HepG2 (cell line): Measurements from ENCODE around the gene CARS2. TPM values are rescaled to one million over a fixed set of nuclear protein-coding genes. Genes with fewer than 3 reads are reported as not detected.

Experiments
- ATAC-seq: fragments of 200-7000 bp; cut with Tn5 transposase; 3 replicates; pipeline ENCODE4 v1.9.1; 2020; ENCODE audit warnings: mild to moderate bottlenecking, moderate library complexity
- BruUV-seq: library from RNA; stranded (reverse); fragments of 400-500 nt; replicated peaks from 2 replicates; lab custom pipeline; 2021; lab: Mats Ljungman, UMichigan
- CTCF ChIA-PET: fragments of 300-600 bp; formaldehyde crosslinking; extraction: SDS; loops from one replicate; lab custom pipeline; 2021; ENCODE audit warnings: low total read pairs, inconsistent platforms, low intra/inter-chr PET ratio; lab: Yijun Ruan, JAX
- POLR2A ChIA-PET: fragments of 350-600 bp; sonication (Branson Sonifier 250); formaldehyde crosslinking; loops from one replicate; lab custom pipeline; 2020; ENCODE audit warnings: antibody characterized with exemption, inconsistent platforms; lab: Yijun Ruan, JAX
- DNase-seq: peaks from one replicate; pipeline ENCODE4 v3.0.0-alpha.2; 2015; ENCODE audit warnings: low spot score
- FAIRE-seq: peaks from 3 replicates; lab custom pipeline; 2011; peaks lifted over from hg19 to GRCh38; lab: Jason Lieb, UNC
- H2AFZ ChIP-seq: one replicate; pipeline ENCODE4 v1.6.1; 2011; ENCODE audit warnings: low read length, inconsistent platforms
- H3K27ac ChIP-seq: fragments of 300-600 bp; 3 replicates; pipeline ENCODE4 v1.8.0; 2011; ENCODE audit warnings: mixed run types, mild to moderate bottlenecking, mixed read lengths, low read length, inconsistent platforms; ENCODE audit not compliant: insufficient read depth; ENCODE audit errors: extremely low read length
- H3K27me3 ChIP-seq, 2 experiments: fragments of 200-600 bp in 1 of 2; 2 replicates in 1 of 2; 3 replicates in 1 of 2; pipeline versions ENCODE4 v1.6.0 to v1.8.0; 2011; ENCODE audit warnings: low read length in 2 of 2, mild to moderate bottlenecking in 2 of 2, moderate library complexity in 2 of 2, inconsistent platforms in 1 of 2; ENCODE audit not compliant: insufficient read depth in 2 of 2, control insufficient read depth in 1 of 2
- H3K36me3 ChIP-seq, 2 experiments: fragments of 200-600 bp in 1 of 2; replicated peaks in 1 of 2; 2 replicates in 1 of 2; 3 replicates in 1 of 2; pipeline versions ENCODE4 v1.5.1 to v1.8.0; 2011; ENCODE audit warnings: low read length in 2 of 2, inconsistent platforms in 1 of 2; ENCODE audit not compliant: insufficient read depth in 2 of 2, control insufficient read depth in 1 of 2
- H3K4me1 ChIP-seq: 2 replicates; pipeline ENCODE4 v1.5.1; 2012; ENCODE audit warnings: low read length, inconsistent platforms; ENCODE audit not compliant: insufficient read depth
- H3K4me2 ChIP-seq: 2 replicates; pipeline ENCODE4 v1.6.0; 2011; ENCODE audit warnings: low read depth, low read length, inconsistent platforms
- H3K4me3 ChIP-seq, 3 experiments: fragments of 200-600 bp in 1 of 3; sonication (generic), shearing (Covaris generic) in 1 of 3; replicated peaks in 1 of 3; 2 replicates each; pipeline ENCODE4 v1.5.1; 2011 to 2016; ENCODE audit warnings: low read length in 3 of 3, inconsistent platforms in 2 of 3, low read depth in 2 of 3, mild to moderate bottlenecking in 2 of 3, control low read depth in 1 of 3, mixed read lengths in 1 of 3; ENCODE audit not compliant: insufficient read depth in 1 of 3
- H3K79me2 ChIP-seq: one replicate; pipeline ENCODE4 v1.6.1; 2011; ENCODE audit warnings: low read length, inconsistent platforms; ENCODE audit not compliant: insufficient read depth
- H3K9ac ChIP-seq: 2 replicates; pipeline ENCODE4 v1.6.0; 2011; ENCODE audit warnings: mild to moderate bottlenecking, low read depth, low read length, inconsistent platforms; ENCODE audit not compliant: insufficient read depth
- H3K9me3 ChIP-seq: 2 replicates; pipeline ENCODE4 v1.5.1; 2012; ENCODE audit warnings: mild to moderate bottlenecking, low read length
- H4K20me1 ChIP-seq: 2 replicates; pipeline ENCODE4 v1.6.0; 2011; ENCODE audit warnings: inconsistent platforms, mild to moderate bottlenecking, low read length, moderate library complexity; ENCODE audit not compliant: insufficient read depth
- FOSL2 ChIP-seq: sonication (generic); formaldehyde crosslinking; IDR thresholded peaks from 2 replicates; pipeline ENCODE4 v1.4.0; 2020; ENCODE audit warnings: missing genetic modification reagents
- KLF6 ChIP-seq: IDR thresholded peaks from 2 replicates; pipeline ENCODE4 v1.8.0; 2016; ENCODE audit warnings: missing biosample characterization, missing genetic modification reagents
- NR2C2 ChIP-seq: sonication (generic); formaldehyde crosslinking; IDR thresholded peaks from 2 replicates; pipeline ENCODE4 v1.4.0; 2020; ENCODE audit warnings: missing genetic modification reagents, mild to moderate bottlenecking, moderate library complexity, borderline replicate concordance
- NR3C1 ChIP-seq: sonication (generic); formaldehyde crosslinking; IDR thresholded peaks from 2 replicates; pipeline ENCODE4 v1.4.0; 2020; ENCODE audit warnings: missing genetic modification reagents
- RELA ChIP-seq: sonication (generic); formaldehyde crosslinking; IDR thresholded peaks from 2 replicates; pipeline ENCODE4 v1.4.0; 2020; ENCODE audit warnings: missing genetic modification reagents
- SIX1 ChIP-seq: sonication (generic); formaldehyde crosslinking; IDR thresholded peaks from 2 replicates; pipeline ENCODE4 v1.4.0; 2020; ENCODE audit warnings: missing genetic modification reagents, borderline replicate concordance
- ZNF180 ChIP-seq: sonication (generic); formaldehyde crosslinking; IDR thresholded peaks from 2 replicates; pipeline ENCODE4 v1.4.0; 2020; ENCODE audit warnings: low read depth, missing genetic modification reagents, borderline replicate concordance
- ZNF251 ChIP-seq: sonication (generic); formaldehyde crosslinking; IDR thresholded peaks from 2 replicates; pipeline ENCODE4 v1.9.0; 2021; ENCODE audit warnings: mild to moderate bottlenecking, missing genetic modification reagents
- ZNF256 ChIP-seq: sonication (generic); formaldehyde crosslinking; conservative IDR thresholded peaks from 2 replicates; pipeline ENCODE4 v1.4.0; 2020; ENCODE audit warnings: missing genetic modification reagents
- ZNF333 ChIP-seq: sonication (generic); formaldehyde crosslinking; IDR thresholded peaks from 2 replicates; pipeline ENCODE4 v1.4.0; 2020; ENCODE audit warnings: mild to moderate bottlenecking, missing genetic modification reagents, borderline replicate concordance
- ZNF460 ChIP-seq: sonication (generic); formaldehyde crosslinking; IDR thresholded peaks from 2 replicates; pipeline ENCODE4 v1.5.1; 2020; ENCODE audit warnings: missing genetic modification reagents, mild to moderate bottlenecking, borderline replicate concordance
- ZNF572 ChIP-seq: sonication (generic); formaldehyde crosslinking; IDR thresholded peaks from 2 replicates; pipeline ENCODE4 v1.5.1; 2020; ENCODE audit warnings: mild to moderate bottlenecking, missing genetic modification reagents
- ZNF816 ChIP-seq: sonication (generic); formaldehyde crosslinking; IDR thresholded peaks from 2 replicates; pipeline ENCODE4 v1.8.0; 2022; ENCODE audit warnings: missing genetic modification reagents, mild to moderate bottlenecking, borderline replicate concordance
- WGBS: methylation state at CpG from one replicate; pipeline ENCODE4 v1.1.6; 2017; ENCODE audit warnings: low lambda C conversion rate; 5-methylcytosine and 5-hydroxymethylcytosine counted together
- in situ Hi-C: cut with HindIII; loops from 2 replicates; pipeline ENCODE4 v1.10.0; 2017; ENCODE audit warnings: low pct_unique_long_range_greater_than_20kb; ENCODE audit not compliant: extremely low pct_ligation_motif_present
- intact Hi-C: fragments of 100-400 bp; cut with micrococcal nuclease; formaldehyde crosslinking; loops from one replicate; pipeline ENCODE4 v1.10.0; 2022; ENCODE audit not compliant: unreplicated experiment
- polyA plus RNA-seq, 8 experiments: library from polyadenylated mRNA; depleted of rRNA in 3 of 8; stranded (reverse) in 7 of 8; unstranded in 1 of 8; fragments of >200 nt; fragmentation: Illumina TruSeq in 4 of 8; extraction: Trizol in 4 of 8; gene quantifications; 2 replicates each; pipeline versions ENCODE4 v1.2.1 to v1.2.3, GENCODE V29; 2011 to 2016; ENCODE audit warnings: low read depth in 4 of 8, missing spikeins in 1 of 8, mixed read lengths in 1 of 8; ENCODE audit not compliant: insufficient read depth in 1 of 8
- total RNA-seq, 5 experiments: library from RNA; depleted of rRNA; stranded (reverse); fragments of >200 nt; fragmentation: Illumina TruSeq; extraction: Trizol; gene quantifications; 2 replicates each; pipeline ENCODE4 v1.2.3, GENCODE V29; 2016; ENCODE audit warnings: low read depth in 1 of 5
- TF ChIP-seq, protein P1 (sequence below): sonication (generic); formaldehyde crosslinking; conservative IDR thresholded peaks from 2 replicates; pipeline ENCODE4 v1.4.0; 2020; ENCODE audit warnings: missing genetic modification reagents

CARS2 gene
- total and polyA plus RNA-seq, 2 of the 13 experiments (the other 11 are each of a cell fraction or from before 2014, with no cell fraction given) = 41.1 to 59.3 TPM

DNA sequence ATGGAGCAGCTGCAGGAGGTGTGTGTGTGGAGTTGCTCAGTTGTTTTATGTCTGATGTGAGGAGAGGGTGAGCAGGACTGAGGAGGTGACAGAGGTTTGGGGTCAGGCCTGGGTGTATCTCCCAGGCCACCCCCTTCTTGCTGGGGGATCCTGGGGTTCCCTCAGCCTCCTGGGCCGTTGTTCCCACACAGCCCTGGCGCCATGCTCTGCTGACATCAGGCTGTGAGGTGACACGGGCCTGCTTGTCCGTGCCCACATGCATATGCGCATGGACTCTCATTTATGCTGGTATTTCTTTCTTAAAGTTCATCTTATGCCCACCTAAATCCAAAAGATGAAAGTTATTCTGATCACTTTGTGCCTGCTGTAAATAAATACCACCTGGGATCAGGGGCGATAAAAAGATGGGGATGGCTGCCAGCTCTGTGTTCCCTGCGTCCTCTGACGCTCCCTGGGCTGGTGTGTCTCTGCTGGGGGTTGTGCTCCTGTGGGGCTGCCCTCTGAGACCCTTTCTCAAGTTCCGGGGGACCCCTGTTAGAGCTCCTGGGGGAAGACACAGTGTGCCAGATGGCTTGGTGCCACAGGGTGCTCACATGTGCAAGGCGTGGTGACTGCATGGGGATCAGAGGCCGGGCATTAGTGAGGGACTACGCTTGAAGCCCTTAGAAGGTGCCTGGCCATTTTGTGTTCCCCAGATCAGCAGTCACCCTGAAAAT, 78.0 kb downstream of the CARS2 start:
- intact Hi-C loops = no loop called here
- no peak overlapping the region for H3K9ac ChIP-seq
- POLR2A ChIA-PET = no interaction called here
- H3K79me2 ChIP-seq = peaks cover 79% of the 10 kb centered on the region
- WGBS = 83% methylated on average over 12 of the region's 12 CpGs
- H3K36me3 ChIP-seq = peaks cover 16 to 67% of the 10 kb centered on the region in 2 experiments; a peak in 4 of 5 replicates
- no peak for FAIRE-seq
- CTCF ChIA-PET = no interaction called here
- no TSS peak for BruUV-seq
- in situ Hi-C loops = no loop called here
- no peak overlapping the region for H3K4me3 ChIP-seq
- no peak overlapping the region for H3K4me2 ChIP-seq
- H3K27ac ChIP-seq = no peak overlapping the region
- H3K9me3 ChIP-seq = no peaks in the 10 kb centered on the region
- peaks cover 17% of the 10 kb centered on the region for H4K20me1 ChIP-seq
- DNase-seq = no peak
- H3K27me3 ChIP-seq = no peaks in the 10 kb centered on the region
- H3K4me1 ChIP-seq = peaks cover 14% of the 10 kb centered on the region; the same call in 1 of the 2 replicates
- ATAC-seq = no peak
- no peak overlapping the region for H2AFZ ChIP-seq
- TF ChIP-seq NR3C1 (CRISPR knock-in tag) (no peak), ZNF180 (CRISPR knock-in tag) (no peak)

DNA sequence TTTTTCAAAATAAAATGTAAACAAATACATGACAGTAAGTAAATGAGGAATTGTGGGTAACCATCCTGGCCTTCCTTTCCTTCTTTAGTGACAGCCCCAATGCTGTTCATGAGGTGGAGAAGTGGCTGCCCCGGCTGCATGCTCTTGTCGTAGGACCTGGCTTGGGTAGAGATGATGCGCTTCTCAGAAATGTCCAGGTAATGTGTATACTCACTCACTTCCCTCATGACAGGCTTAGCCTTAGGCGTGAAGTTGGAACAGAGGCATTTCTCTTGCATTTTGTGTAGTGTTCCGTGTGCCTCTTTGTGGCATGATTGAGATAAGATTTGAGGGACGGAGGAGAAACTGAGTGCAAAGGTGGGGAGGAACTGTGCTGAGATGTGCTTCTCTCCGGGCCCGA, 78.6 kb downstream of the CARS2 start:
- Histone ChIP-seq H3K27ac (no peak overlapping the region), H2AFZ (no peak overlapping the region), H3K4me1 (peaks cover 14% of the 10 kb centered on the region; the same call in 1 of the 2 replicates), H3K4me3 (no peak overlapping the region), H3K27me3 (no peaks in the 10 kb centered on the region), H3K36me3 (peaks cover 19 to 73% of the 10 kb centered on the region in 2 experiments; a peak in 4 of 5 replicates), H3K79me2 (peaks cover 85% of the 10 kb centered on the region), H3K4me2 (no peak overlapping the region), H4K20me1 (peaks cover 20% of the 10 kb centered on the region), H3K9ac (no peak overlapping the region), H3K9me3 (no peaks in the 10 kb centered on the region)
- no TSS peak for BruUV-seq
- no peak for TF ChIP-seq ZNF333 (CRISPR knock-in tag)
- TF ChIP-seq KLF6 (CRISPR knock-in tag) = no peak
- TF ChIP-seq ZNF816 = no peak
- TF ChIP-seq FOSL2 = no peak
- TF ChIP-seq, protein P1, sequence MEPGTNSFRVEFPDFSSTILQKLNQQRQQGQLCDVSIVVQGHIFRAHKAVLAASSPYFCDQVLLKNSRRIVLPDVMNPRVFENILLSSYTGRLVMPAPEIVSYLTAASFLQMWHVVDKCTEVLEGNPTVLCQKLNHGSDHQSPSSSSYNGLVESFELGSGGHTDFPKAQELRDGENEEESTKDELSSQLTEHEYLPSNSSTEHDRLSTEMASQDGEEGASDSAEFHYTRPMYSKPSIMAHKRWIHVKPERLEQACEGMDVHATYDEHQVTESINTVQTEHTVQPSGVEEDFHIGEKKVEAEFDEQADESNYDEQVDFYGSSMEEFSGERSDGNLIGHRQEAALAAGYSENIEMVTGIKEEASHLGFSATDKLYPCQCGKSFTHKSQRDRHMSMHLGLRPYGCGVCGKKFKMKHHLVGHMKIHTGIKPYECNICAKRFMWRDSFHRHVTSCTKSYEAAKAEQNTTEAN (CRISPR knock-in tag) = no peak
- TF ChIP-seq SIX1 (CRISPR knock-in tag) = no peak
- TF ChIP-seq ZNF251 (CRISPR knock-in tag) = no peak
- no peak for TF ChIP-seq ZNF256 (CRISPR knock-in tag)
- TF ChIP-seq ZNF460 (CRISPR knock-in tag) = no peak
- no peak for TF ChIP-seq ZNF572 (CRISPR knock-in tag)
- TF ChIP-seq RELA = no peak
- TF ChIP-seq NR2C2 = no peak
- intact Hi-C loops = no loop called here
- ChIA-PET POLR2A (no interaction called here), CTCF (no interaction called here)
- no peak for DNase-seq
- in situ Hi-C loops = no loop called here
- no peak for FAIRE-seq
- 98% methylated on average over 8 of the region's 8 CpGs for WGBS
- no peak for ATAC-seq
